Stimulated activated CD8-positive, alpha-beta memory T cell treated with anti-CD3 and anti-CD28 coated beads, Interleukin-15, amount 100 ng/mL, for 1 hour (primary cell): ENCODE data around the gene FAM209B.
"Not testable (repeated sequence)": the region's sequence is repeated elsewhere in the genome, so short reads cannot be mapped to it uniquely, and the experiment has no call there.

Experiments
- DNase-seq: peaks from one replicate; pipeline ENCODE4 v3.0.0-alpha.2; 2020; ENCODE audit warnings: low read depth

The FAM209B gene

GRCh38 chr20:56540415-56540814 lies 7.4 kb downstream of the FAM209B start:
- no peak for DNase-seq

GRCh38 chr20:56542489-56543030 lies 9.5 kb downstream of the FAM209B start:
- DNase-seq, result no peak

- no peak for DNase-seq
Observed at GRCh38 chr20:56551571-56551970, 18.5 kb downstream of the FAM209B start.

GRCh38 chr20:56552911-56553629 lies 20.0 kb downstream of the FAM209B start:
- DNase-seq, result no peak

GRCh38 chr20:56554869-56555268 lies 21.8 kb downstream of the FAM209B start:
- DNase-seq, result no peak

- DNase-seq, result no peak
Observed at GRCh38 chr20:56558968-56559367, 25.9 kb downstream of the FAM209B start.

- not testable (repeated sequence) for DNase-seq
Observed at GRCh38 chr20:56564526-56564925, 31.5 kb downstream of the FAM209B start.

GRCh38 chr20:56565511-56565910 lies 32.5 kb downstream of the FAM209B start:
- DNase-seq, result no peak

GRCh38 chr20:56566621-56567020 lies 33.6 kb downstream of the FAM209B start:
- DNase-seq, result no peak

- no peak for DNase-seq
Observed at GRCh38 chr20:56570832-56571231, 37.8 kb downstream of the FAM209B start.

- no peak for DNase-seq
Observed at GRCh38 chr20:56572172-56572571, 39.1 kb downstream of the FAM209B start.

GRCh38 chr20:56573986-56574385 lies 40.9 kb downstream of the FAM209B start:
- DNase-seq, result no peak

- DNase-seq, result no peak
Observed at GRCh38 chr20:56574531-56575142, 41.6 kb downstream of the FAM209B start.

- DNase-seq, result no peak
Observed at GRCh38 chr20:56575157-56575556, 42.1 kb downstream of the FAM209B start.

- no peak for DNase-seq
Observed at GRCh38 chr20:56575961-56576360, 42.9 kb downstream of the FAM209B start.

GRCh38 chr20:56579301-56579710 lies 46.3 kb downstream of the FAM209B start:
- DNase-seq, result no peak

- DNase-seq, result no peak
Observed at GRCh38 chr20:56580226-56580625, 47.2 kb downstream of the FAM209B start.

GRCh38 chr20:56581701-56582100 lies 48.7 kb downstream of the FAM209B start:
- DNase-seq, result no peak

GRCh38 chr20:56582542-56582941 lies 49.5 kb downstream of the FAM209B start:
- no peak for DNase-seq

- DNase-seq, result no peak
Observed at GRCh38 chr20:56584916-56585315, 51.9 kb downstream of the FAM209B start.
